Epithelial cell of esophagus (primary cell): ENCODE data around the gene MAGEB17.

Source experiments
- DNase-seq: peaks from one replicate; pipeline ENCODE4 v3.0.0; 2010; ENCODE audit warnings: low read depth
- H3K4me3 ChIP-seq: 2 replicates; pipeline ENCODE4 v1.5.1; 2011; ENCODE audit warnings: mild to moderate bottlenecking, low read length, control low read depth
- CTCF ChIP-seq: IDR thresholded peaks from 2 replicates; pipeline ENCODE4 v1.5.1; 2011; ENCODE audit warnings: low read depth, mild to moderate bottlenecking, low read length, control low read depth, inconsistent platforms; ENCODE audit not compliant: insufficient read depth; ENCODE audit errors: missing control alignments

MAGEB17 gene

GRCh38 chrX:16205840-16206239 lies 38.6 kb downstream of the MAGEB17 start:
- DNase-seq = no peak
- TF ChIP-seq CTCF = no peak
- H3K4me3 ChIP-seq = no peak overlapping the region

DNA sequence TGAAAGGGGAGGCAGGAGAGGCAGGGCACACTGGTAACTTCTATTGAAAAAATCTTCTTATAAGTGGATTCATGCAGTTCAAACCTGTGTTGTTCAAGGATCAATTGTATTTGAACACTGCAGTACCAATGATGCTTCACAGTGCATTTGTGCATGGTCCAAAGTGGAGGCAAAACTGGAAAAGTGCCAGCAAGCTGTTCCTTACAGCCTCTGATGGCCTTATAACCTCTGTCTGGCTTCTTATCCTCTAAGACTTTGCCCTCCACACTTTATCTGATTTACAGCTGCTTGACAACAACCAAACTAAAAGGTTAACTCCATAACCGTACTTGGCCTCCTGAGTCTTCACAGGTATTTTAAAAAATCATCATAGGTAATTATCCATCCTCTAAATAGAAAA lies 40.4 kb downstream of the MAGEB17 start:
- no peak overlapping the region for H3K4me3 ChIP-seq
- no peak for TF ChIP-seq CTCF
- DNase-seq = no peak

DNA sequence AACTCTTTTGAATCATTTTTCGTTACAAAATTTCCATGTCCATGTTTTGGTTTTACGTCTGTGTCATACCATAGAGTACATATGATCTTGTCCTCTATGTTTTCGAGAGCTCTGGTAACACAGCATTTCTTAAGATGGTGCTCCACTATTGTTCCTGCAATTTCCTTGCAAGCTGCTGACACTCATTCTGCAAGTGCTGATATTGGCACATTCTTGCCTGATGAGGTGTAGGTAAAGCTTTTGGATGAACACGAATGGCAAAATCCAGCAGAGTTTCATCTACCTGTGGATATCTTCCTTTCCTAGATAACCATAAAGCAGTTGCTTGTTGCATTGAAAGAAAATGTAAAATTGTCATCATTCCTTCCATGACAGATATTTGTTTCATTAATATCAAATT lies 41.3 kb downstream of the MAGEB17 start:
- DNase-seq = peak; percentile 51
- H3K4me3 ChIP-seq = no peak overlapping the region
- no peak for TF ChIP-seq CTCF

GRCh38 chrX:16210061-16210460 lies 42.8 kb downstream of the MAGEB17 start:
- TF ChIP-seq CTCF = no peak
- no peak overlapping the region for H3K4me3 ChIP-seq
- no peak for DNase-seq

- peak; percentile 51 for DNase-seq
- TF ChIP-seq CTCF = no peak
- H3K4me3 ChIP-seq = no peak overlapping the region
Measured at GRCh38 chrX:16212024-16212423, 44.7 kb downstream of the MAGEB17 start.

GRCh38 chrX:16212436-16212835 lies 45.2 kb downstream of the MAGEB17 start:
- no peak overlapping the region for H3K4me3 ChIP-seq
- TF ChIP-seq CTCF = no peak
- peak; percentile 1 for DNase-seq

- no peak for TF ChIP-seq CTCF
- no peak for DNase-seq
- H3K4me3 ChIP-seq = no peak overlapping the region
Measured at GRCh38 chrX:16213961-16214360, 46.7 kb downstream of the MAGEB17 start.
